Caki2 (cell line): ENCODE results near the gene HMCN2. TPM values are rescaled to one million over a fixed set of nuclear protein-coding genes. Genes with fewer than 3 reads are reported as not detected.

ENCODE experiments used
- DNase-seq: peaks from one replicate; pipeline ENCODE4 v3.0.0-alpha.2; 2015; ENCODE audit warnings: low read depth
- in situ Hi-C: cut with HindIII; loops from 2 replicates; pipeline ENCODE4 v1.10.0; 2016; ENCODE audit warnings: low sequenced_read_pairs, low pct_unique_long_range_greater_than_20kb, mixed read lengths
- total RNA-seq: library from RNA; depleted of rRNA; stranded (reverse); fragments of >200 nt; shearing (Covaris generic); gene quantifications from 2 replicates; pipeline ENCODE4 v1.2.3, GENCODE V29; 2014; ENCODE audit warnings: low replicate concordance; rRNA removed

Gene HMCN2
- not detected in 2 replicates for total RNA-seq

- peak; percentile 16 for DNase-seq
- in situ Hi-C loops, result loop anchor here (25.0 kb wide), 1 partner anchor 547 kb away; no protein-coding TSS in a partner anchor
Measured at GRCh38 chr9:130265431-130266235, at the start of gene HMCN2. Gene HMCN2 (plus strand): TSS chr9:130265760. CDS start chr9:130265879, 119 bp downstream.

GRCh38 chr9:130217838-130218237 lies 47.7 kb upstream of the HMCN2 start:
- in situ Hi-C loops, result no loop called here
- DNase-seq, result no peak

- in situ Hi-C loops, result no loop called here
- DNase-seq, result no peak
Measured at GRCh38 chr9:130219661-130220096, 45.9 kb upstream of the HMCN2 start.

GRCh38 chr9:130220352-130220751 lies 45.2 kb upstream of the HMCN2 start:
- in situ Hi-C loops, result no loop called here

GRCh38 chr9:130222833-130223232 lies 42.7 kb upstream of the HMCN2 start:
- in situ Hi-C loops, result no loop called here
- DNase-seq, result no peak

More at GRCh38 chr9:130220352-130220751, 45.2 kb upstream of the HMCN2 start:
- no peak for DNase-seq

- DNase-seq, result no peak
- in situ Hi-C loops, result no loop called here
Measured at GRCh38 chr9:130225071-130225470, 40.5 kb upstream of the HMCN2 start.

- DNase-seq, result no peak
- in situ Hi-C loops, result no loop called here
Measured at GRCh38 chr9:130225586-130225985, 40.0 kb upstream of the HMCN2 start.

GRCh38 chr9:130226112-130226511 lies 39.4 kb upstream of the HMCN2 start:
- in situ Hi-C loops, result no loop called here
- no peak for DNase-seq

- in situ Hi-C loops, result no loop called here
- DNase-seq, result no peak
Measured at GRCh38 chr9:130227833-130228232, 37.7 kb upstream of the HMCN2 start.

- in situ Hi-C loops, result no loop called here
- DNase-seq, result no peak
Measured at GRCh38 chr9:130229759-130230158, 35.8 kb upstream of the HMCN2 start.

- no peak for DNase-seq
- in situ Hi-C loops, result no loop called here
Measured at GRCh38 chr9:130230631-130231030, 34.9 kb upstream of the HMCN2 start.

GRCh38 chr9:130232899-130233586 lies 32.5 kb upstream of the HMCN2 start:
- no peak for DNase-seq
- in situ Hi-C loops, result no loop called here

- in situ Hi-C loops, result no loop called here
Measured at GRCh38 chr9:130233587-130233945, 32.0 kb upstream of the HMCN2 start.

GRCh38 chr9:130234340-130235260 lies 31.0 kb upstream of the HMCN2 start:
- in situ Hi-C loops, result no loop called here
- DNase-seq, result no peak

More at GRCh38 chr9:130233587-130233945, 32.0 kb upstream of the HMCN2 start:
- no peak for DNase-seq

GRCh38 chr9:130235558-130236435 lies 29.8 kb upstream of the HMCN2 start:
- in situ Hi-C loops, result no loop called here
- peak; percentile 53 for DNase-seq

- in situ Hi-C loops, result no loop called here
- DNase-seq, result peak; percentile 27
Measured at GRCh38 chr9:130236436-130236985, 29.0 kb upstream of the HMCN2 start.

GRCh38 chr9:130237076-130237475 lies 28.5 kb upstream of the HMCN2 start:
- DNase-seq, result peak; percentile 54

More at GRCh38 chr9:130237076-130237475, 28.5 kb upstream of the HMCN2 start:
- in situ Hi-C loops, result no loop called here
